GM21576 (cell line): ENCODE measurements around the gene PLSCR3.

Experiments
- ATAC-seq: cut with Tn5 transposase; IDR thresholded peaks from one replicate; pipeline ENCODE4 v1.9.1; 2021; ENCODE audit warnings: mild to moderate bottlenecking, moderate library complexity; ENCODE audit not compliant: unreplicated experiment

PLSCR3 gene

GRCh38 chr17:7394452-7395191 lies at the start of gene PLSCR3:
Gene PLSCR3, minus strand, starts transcription at chr17:7394525. Its CDS starts 415 bp downstream, at chr17:7394110.
- peak; percentile 69 for ATAC-seq

DNA sequence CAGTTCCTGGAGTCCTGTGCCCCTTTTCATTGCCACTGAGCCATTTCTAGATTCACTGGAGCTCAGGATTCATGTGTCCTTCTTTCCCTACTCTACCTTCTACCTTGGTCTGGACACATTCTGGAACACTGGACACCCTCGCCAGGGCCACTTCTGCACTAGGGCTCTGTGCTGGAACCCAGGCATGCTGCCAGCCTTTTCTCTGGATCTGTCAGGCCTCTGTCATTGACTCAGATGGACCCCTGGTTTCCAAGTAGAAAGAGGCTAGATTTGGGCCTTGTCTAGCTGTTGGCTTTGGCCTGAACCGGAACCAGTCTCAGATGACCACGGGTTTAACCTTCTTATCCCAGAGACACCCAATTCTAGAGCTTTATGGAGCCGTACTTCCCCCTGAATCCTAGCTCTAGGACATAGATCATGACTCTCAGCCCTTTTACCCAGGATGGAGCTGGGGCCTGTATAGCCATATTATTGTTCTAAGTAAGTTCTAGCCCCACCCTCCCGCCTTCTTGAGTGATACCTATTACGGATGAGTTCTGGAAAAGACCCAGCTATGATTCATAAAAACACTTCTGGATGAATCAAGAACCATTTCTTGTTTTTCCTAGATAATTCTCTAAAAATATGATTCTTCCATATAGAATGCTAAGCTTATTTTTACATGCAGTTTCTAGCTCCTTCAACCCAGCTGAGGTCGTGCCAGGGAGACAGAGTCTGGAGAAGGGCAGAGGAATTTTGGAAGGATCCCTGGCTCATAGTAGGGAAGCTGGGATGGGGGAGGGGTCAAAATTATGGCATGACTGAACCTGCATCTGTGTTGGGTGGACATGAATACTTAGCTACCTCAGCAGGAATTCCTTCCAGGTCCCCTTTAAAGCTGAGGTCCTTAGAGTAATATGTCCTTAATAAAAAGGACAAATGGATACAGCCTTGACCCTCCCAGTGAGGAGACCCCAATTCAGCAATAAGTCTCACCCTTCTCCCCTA lies 49.5 kb upstream of the PLSCR3 start:
- ATAC-seq = no peak

DNA sequence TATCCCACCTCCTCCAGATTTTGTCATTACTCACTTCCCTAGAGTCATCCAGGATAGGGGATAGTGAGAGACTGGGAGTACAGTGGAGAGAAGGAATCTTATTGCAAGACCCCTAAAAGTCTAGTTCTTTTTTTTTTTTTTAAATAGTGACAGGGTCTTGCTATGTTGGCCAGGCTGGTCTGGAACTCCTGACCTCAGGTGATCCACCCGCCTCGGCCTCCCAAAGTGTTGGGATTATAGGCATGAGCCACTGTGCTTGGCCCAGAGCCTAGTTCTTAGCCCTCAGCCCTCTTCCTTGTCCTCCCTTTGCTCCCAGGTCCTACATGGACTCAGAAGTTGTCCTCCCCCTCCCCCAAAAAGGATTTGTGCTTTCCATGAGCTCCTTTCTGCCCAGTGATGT lies 47.8 kb upstream of the PLSCR3 start:
- no peak for ATAC-seq

DNA sequence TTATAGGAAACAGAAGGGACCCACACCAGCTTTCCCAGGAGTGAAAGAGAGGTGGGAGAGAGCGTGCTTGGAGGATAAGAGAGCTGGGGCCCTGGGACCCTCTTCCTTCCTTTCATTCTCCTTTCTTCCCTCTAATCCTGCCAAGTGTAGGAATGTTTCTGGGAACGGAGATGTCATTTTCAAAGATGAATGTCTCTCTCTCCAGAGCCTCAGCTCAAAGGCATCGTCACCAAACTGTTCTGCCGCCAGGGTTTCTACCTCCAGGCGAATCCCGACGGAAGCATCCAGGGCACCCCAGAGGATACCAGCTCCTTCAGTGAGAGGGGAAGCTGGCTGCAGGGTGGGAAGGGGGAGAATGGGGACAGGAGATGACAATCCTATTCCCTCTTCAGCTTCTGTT lies 46.9 kb upstream of the PLSCR3 start:
- ATAC-seq = no peak

DNA sequence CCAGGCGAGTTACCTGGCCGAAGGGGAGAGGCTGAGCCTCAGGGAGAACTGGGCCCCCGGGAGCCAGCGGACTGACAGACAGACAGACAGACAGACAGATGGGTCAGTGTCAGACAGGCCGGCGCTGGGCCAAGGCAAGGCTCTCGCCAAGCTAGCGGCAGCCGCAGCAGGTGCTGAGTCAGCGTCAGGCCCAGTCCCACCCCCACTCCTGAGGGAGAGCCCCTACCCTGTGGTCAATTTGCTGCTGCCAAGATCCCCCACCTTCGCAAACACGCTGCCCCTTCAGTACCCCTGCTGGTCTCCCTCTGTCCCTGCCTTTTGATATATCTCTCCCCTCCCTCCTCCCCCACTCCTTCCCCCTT lies 46.5 kb upstream of the PLSCR3 start:
- ATAC-seq = no peak

GRCh38 chr17:7440113-7440833 lies 45.9 kb upstream of the PLSCR3 start:
- ATAC-seq = no peak

DNA sequence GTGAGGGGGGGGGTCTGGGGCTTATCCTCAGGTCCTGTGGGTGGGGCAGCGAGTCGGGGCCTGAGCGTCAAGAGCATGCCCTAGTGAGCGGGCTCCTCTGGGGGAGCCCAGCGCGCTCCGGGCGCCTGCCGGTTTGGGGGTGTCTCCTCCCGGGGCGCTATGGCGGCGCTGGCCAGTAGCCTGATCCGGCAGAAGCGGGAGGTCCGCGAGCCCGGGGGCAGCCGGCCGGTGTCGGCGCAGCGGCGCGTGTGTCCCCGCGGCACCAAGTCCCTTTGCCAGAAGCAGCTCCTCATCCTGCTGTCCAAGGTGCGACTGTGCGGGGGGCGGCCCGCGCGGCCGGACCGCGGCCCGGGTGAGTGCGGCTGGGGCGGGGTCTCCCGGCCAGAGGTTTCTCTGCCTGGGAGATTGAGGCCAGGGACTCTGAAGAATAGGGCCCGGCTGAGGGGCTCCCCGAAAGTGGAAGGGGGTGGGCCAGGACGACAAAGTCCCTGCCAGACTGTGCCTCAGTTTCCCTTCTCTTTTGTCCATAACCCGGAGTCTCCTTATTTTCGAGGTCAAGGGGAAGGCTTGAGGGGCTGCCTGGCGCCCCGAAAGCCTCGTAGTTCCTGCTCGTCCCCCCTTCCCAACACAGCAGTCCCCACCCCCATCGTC lies 45.3 kb upstream of the PLSCR3 start, which contains the start of gene FGF11:
FGF11 (plus strand) TSS at position 51 of the 651 bp plus-strand sequence; CDS start at position 160, 109 bp downstream.
- no peak for ATAC-seq

- no peak for ATAC-seq
Measured at GRCh38 chr17:7438656-7439460, 44.5 kb upstream of the PLSCR3 start.

GRCh38 chr17:7437950-7438614 lies 43.8 kb upstream of the PLSCR3 start:
- ATAC-seq = no peak

DNA sequence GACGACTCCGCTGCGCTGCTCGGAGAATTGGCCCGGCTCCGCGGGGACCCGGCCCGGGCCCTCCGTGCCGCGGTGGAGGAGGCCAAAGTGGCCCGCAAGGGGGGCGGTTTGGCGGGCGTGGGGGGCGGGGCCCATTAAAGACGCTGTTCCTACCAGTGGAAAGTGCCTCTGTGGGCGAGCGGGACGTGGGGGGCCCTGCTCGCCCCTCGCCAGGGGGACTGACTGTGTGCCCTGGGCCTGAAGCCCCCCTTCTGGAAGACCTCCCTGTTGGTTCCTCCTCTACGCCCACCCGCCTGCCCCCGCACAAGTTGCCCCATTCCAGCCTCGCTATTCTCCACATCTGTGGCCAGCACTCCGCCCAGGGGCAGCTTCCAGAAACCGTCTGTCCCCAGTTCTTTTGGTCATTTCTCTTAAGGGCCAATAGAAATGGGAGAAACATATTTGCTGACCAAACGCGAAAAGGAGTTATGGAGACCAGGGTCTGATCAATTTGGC lies 43.1 kb upstream of the PLSCR3 start:
- ATAC-seq = no peak

DNA sequence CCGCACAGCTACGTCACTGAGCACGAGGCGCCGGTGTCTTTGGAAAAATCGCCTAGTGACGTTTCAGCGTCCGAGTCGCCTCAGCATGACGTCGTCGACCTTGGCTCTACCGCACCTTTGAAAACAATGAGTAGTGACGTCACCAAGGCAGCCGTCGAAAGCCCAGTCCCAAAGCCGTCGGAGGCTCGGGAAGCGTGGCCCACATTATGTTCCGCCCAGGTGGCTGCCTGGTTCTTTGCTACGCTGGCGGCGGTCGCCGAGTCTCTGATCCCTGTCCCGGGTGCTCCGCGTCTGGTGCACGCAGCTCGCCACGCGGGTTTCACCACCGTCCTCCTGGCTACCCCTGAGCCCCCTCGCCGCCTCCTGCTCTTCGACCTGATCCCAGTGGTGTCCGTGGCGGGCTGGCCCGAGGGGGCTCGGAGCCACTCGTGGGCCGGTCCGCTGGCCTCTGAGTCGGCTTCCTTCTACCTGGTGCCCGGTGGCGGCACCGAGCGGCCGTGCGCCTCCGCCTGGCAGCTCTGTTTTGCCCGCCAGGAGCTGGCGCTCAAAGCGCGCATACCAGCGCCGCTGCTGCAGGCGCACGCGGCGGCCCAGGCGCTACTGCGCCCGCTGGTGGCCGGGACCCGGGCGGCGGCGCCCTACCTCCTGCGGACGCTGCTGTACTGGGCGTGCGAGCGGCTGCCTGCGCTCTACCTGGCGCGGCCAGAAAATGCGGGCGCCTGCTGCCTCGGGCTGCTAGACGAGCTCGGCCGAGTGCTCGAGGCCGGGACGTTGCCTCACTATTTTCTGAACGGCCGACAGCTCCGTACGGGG lies 42.4 kb upstream of the PLSCR3 start:
- peak; percentile 36 for ATAC-seq

DNA sequence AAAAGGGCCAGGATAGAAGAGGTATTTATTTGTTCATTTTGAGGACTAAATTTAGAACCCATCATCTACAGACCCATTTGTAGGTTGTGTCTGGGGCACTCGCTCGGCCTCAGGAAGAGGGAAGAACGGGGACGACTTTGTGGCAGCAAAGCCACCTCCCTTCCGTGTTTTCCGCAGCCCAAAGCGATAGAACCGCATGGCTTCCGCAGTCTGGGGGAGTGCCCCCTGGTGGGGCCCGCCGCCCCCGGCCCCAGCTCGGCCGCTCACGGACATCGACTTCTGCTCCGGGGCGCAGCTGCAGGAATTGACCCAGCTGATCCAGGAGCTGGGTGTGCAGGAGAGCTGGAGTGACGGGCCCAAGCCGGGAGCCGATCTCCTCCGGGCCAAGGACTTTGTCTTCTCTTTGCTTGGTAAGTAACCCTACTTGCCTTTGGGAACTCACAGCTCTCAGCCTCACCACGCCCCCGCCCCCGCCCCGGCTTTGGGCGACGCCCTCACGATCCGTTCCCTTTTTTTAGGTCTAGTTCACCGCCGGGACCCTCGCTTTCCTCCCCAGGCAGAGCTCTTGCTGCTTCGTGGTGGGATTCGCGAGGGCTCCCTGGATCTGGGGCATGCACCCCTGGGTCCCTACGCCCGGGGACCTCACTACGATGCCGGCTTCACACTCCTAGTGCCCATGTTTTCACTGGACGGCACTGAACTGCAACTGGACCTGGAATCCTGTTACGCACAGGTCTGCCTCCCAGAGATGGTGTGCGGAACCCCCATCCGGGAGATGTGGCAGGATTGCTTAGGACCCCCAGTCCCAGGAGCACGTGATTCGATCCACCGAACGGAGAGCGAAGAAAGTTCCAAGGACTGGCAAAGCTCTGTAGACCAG lies 41.6 kb upstream of the PLSCR3 start:
- peak; percentile 19 for ATAC-seq

DNA sequence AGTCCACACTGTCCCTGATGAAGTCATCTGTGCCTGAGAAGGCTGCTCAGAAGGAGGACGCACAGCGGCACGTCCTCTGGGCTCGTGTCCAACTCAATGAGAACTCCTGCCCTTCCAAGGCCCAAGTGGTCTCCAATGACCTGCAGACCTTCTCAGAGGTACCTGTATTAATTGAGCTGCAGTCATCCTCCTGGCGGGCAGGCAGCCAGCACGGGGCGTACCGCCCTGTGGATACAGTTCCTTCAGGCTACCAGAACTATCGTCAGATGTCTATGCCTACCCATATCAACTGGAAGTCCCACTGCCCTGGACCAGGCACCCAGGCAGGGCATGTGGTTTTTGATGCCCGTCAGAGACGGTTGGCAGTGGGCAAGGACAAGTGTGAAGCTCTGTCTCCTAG lies 38.0 kb upstream of the PLSCR3 start:
- ATAC-seq = no peak

- ATAC-seq = no peak
Measured at GRCh38 chr17:7431231-7431630, 36.9 kb upstream of the PLSCR3 start.

- ATAC-seq = no peak
Measured at GRCh38 chr17:7429722-7430121, 35.4 kb upstream of the PLSCR3 start.

DNA sequence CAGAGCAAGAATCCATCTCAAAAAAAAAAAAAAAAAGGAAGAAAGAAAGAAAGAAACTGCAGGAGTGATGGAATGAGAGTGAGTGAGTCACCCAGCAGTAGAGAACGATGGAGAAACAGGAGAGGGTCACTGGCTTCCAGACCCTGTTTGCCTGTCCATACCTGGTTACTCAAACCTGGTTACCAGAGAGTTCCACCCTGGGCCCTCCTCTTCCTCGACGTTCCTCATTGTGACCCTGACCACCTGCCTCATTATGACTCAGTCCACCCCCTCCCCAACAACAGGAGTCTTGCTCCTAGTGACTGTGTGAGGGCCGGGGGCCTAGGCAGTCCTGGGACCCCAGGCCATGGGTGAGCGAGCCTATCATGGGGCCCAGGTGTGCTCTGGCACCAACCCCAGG lies 34.2 kb upstream of the PLSCR3 start, which contains the start of gene SPEM3:
SPEM3 (plus strand) TSS at position 301 of the 400 bp plus-strand sequence; CDS start at position 347, 46 bp downstream.
- ATAC-seq = no peak

DNA sequence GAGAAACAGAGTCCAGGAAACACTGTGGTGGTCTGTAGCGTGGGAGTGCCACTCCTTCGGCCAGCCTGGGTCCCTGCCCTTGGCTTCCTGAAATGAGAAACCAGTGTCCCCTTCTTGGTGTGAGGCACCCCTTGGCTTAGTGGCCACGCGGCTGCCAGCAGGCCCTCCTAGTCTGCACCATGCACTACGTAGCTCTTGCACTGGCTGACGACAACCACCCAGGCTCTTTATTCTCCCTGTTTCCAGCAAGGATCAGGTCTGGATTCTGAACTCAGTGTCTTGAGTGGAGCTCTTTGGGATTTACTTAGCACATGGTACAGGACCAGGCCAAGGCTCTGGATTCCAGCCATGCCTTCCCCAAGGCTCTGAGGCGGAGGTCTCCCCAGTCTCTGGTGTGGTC lies 33.2 kb upstream of the PLSCR3 start:
- no peak for ATAC-seq
